DOHH2 (cell line): ENCODE data around the gene SMARCA4.

ENCODE experiments used
- H3F3A ChIP-seq: fragments of 200-600 bp; sonication (generic), shearing (Covaris generic); 2 replicates; pipeline ENCODE4 v1.6.0; 2016; ENCODE audit warnings: antibody characterized with exemption, mild to moderate bottlenecking; ENCODE audit not compliant: control insufficient read depth, insufficient read depth
- H3K27ac ChIP-seq: fragments of 200-600 bp; sonication (generic); 2 replicates; pipeline ENCODE4 v1.5.1; 2014; ENCODE audit warnings: low read depth, mild to moderate bottlenecking, low read length, moderate library complexity
- H3K27me3 ChIP-seq: fragments of 200-600 bp; sonication (generic); 2 replicates; pipeline ENCODE4 v1.6.1; 2014; ENCODE audit warnings: mild to moderate bottlenecking, low read length, mixed read lengths; ENCODE audit not compliant: control insufficient read depth
- H3K36me3 ChIP-seq: fragments of 200-600 bp; sonication (generic); 2 replicates; pipeline ENCODE4 v1.6.1; 2014; ENCODE audit warnings: mild to moderate bottlenecking, low read length, moderate library complexity, mixed read lengths; ENCODE audit not compliant: control insufficient read depth
- H3K4me1 ChIP-seq: fragments of 200-600 bp; sonication (generic); 2 replicates; pipeline ENCODE4 v1.6.1; 2014; ENCODE audit warnings: mild to moderate bottlenecking, low read length, mixed read lengths; ENCODE audit not compliant: control insufficient read depth
- H3K4me2 ChIP-seq: fragments of 200-600 bp; sonication (generic); 2 replicates; pipeline ENCODE4 v1.6.0; 2014; ENCODE audit warnings: mild to moderate bottlenecking, low read length, moderate library complexity
- H3K4me3 ChIP-seq: fragments of 200-600 bp; sonication (generic); 2 replicates; pipeline ENCODE4 v1.5.1; 2014; ENCODE audit warnings: mild to moderate bottlenecking, low read length, mixed read lengths
- H3K79me2 ChIP-seq: fragments of 200-600 bp; sonication (generic); 2 replicates; pipeline ENCODE4 v1.6.1; 2014; ENCODE audit warnings: mild to moderate bottlenecking, low read length, mixed read lengths; ENCODE audit not compliant: control insufficient read depth
- H3K9me2 ChIP-seq: fragments of 200-600 bp; sonication (generic); replicated peaks from 2 replicates; pipeline ENCODE4 v1.6.1; 2014; ENCODE audit warnings: mild to moderate bottlenecking, low read length, mixed read lengths; ENCODE audit not compliant: control insufficient read depth
- H3K9me3 ChIP-seq: fragments of 200-600 bp; sonication (generic); 2 replicates; pipeline ENCODE4 v1.6.1; 2014; ENCODE audit warnings: antibody characterized with exemption, low read length, mixed read lengths; ENCODE audit not compliant: control insufficient read depth, insufficient read depth
- H4K20me1 ChIP-seq: fragments of 200-600 bp; sonication (generic); 2 replicates; pipeline ENCODE4 v1.6.0; 2014; ENCODE audit warnings: low read depth, mild to moderate bottlenecking, antibody characterized with exemption, low read length, moderate library complexity; ENCODE audit not compliant: control insufficient read depth, insufficient read depth
- EZH2phosphoT487 ChIP-seq: fragments of 200-600 bp; sonication (generic); IDR thresholded peaks from 2 replicates; pipeline ENCODE4 v1.6.1; 2017; ENCODE audit warnings: borderline replicate concordance, mild to moderate bottlenecking, antibody characterized with exemption, low read length, moderate library complexity, mixed read lengths
- TF ChIP-seq, protein P1 (sequence below): fragments of 200-600 bp; sonication (generic); IDR thresholded peaks from one replicate; pipeline ENCODE4 v1.5.1; 2014; ENCODE audit warnings: antibody characterized with exemption, mild to moderate bottlenecking, low read depth, low read length; ENCODE audit not compliant: poor library complexity, severe bottlenecking

SMARCA4 gene

DNA sequence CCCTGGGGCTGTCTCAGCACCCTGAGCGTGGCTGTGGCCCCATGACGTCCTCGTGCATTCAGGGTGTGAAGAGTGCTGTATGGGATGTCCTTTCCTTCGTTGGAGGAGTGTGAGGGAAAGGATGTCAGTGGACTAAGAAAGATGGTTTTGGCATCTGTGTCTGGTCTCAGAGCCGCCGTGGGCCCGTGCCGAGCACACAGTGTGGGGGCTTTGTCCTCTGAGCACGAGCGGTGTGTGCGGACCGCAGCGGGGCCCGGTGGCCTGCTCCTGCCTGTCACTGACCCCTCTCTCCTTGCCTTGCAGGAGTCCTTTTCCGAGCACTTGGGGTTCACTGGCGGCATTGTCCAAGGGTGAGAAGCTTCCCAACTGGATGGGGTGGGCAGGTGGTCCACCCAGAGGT is 65.2 kb downstream of the SMARCA4 start:
- H3K4me2 ChIP-seq, result no peak overlapping the region
- no peaks in the 10 kb centered on the region for H4K20me1 ChIP-seq
- no peak for TF ChIP-seq EZH2phosphoT487
- TF ChIP-seq, protein P1, sequence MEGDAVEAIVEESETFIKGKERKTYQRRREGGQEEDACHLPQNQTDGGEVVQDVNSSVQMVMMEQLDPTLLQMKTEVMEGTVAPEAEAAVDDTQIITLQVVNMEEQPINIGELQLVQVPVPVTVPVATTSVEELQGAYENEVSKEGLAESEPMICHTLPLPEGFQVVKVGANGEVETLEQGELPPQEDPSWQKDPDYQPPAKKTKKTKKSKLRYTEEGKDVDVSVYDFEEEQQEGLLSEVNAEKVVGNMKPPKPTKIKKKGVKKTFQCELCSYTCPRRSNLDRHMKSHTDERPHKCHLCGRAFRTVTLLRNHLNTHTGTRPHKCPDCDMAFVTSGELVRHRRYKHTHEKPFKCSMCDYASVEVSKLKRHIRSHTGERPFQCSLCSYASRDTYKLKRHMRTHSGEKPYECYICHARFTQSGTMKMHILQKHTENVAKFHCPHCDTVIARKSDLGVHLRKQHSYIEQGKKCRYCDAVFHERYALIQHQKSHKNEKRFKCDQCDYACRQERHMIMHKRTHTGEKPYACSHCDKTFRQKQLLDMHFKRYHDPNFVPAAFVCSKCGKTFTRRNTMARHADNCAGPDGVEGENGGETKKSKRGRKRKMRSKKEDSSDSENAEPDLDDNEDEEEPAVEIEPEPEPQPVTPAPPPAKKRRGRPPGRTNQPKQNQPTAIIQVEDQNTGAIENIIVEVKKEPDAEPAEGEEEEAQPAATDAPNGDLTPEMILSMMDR, result no peak
- H3F3A ChIP-seq, result no peaks in the 10 kb centered on the region
- no peaks in the 10 kb centered on the region for H3K9me2 ChIP-seq
- peaks cover 18% of the 10 kb centered on the region for H3K4me1 ChIP-seq
- H3K27ac ChIP-seq, result no peak overlapping the region
- H3K27me3 ChIP-seq, result no peaks in the 10 kb centered on the region
- no peaks in the 10 kb centered on the region for H3K9me3 ChIP-seq
- H3K4me3 ChIP-seq, result no peak overlapping the region
- H3K36me3 ChIP-seq, result peaks cover 93% of the 10 kb centered on the region
- H3K79me2 ChIP-seq, result no peaks in the 10 kb centered on the region

DNA sequence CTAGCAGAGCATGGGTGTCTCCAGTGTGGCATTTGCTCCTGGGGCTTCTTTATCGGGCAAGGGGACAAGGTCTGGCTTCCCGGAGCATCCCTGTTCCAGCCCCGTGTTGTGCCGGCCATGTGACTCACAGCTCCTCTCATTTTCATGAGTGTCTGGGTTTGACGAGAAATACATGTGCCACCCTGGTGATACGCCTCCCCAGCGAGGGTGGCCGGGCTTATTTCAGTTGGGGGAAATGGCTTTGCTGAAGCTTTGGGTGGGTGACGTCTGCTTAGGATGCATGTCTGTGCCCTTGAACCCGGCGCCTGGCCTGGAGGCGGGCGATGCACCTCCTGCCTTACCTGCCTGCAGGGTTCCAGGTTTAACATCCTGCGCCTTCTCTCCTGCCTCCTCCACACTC is 66.6 kb downstream of the SMARCA4 start:
- H3K36me3 ChIP-seq, result peaks cover 93% of the 10 kb centered on the region
- no peak for TF ChIP-seq EZH2phosphoT487
- TF ChIP-seq, protein P1, result no peak
- no peak overlapping the region for H3K4me2 ChIP-seq

DNA sequence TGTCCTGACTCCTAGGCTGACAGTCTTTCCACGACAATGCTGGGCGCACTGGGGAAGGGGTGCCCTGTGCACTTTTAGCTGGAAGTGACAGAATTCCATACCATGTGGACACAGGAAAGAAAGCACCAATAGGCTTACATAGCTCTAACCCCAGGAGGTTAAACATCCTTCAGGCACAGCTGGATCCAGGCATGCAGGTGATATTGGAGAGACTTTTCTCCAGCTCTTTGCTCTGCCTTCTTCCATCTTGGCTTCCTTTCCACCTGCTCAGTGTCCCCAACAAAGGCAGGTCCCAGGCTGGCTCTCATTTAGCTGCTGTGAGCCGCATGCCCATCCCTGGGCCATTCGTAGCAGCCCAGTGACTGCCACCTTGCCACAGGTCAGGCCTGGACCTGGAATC is 67.3 kb downstream of the SMARCA4 start:
- no peak overlapping the region for H3K27ac ChIP-seq
- H3K4me1 ChIP-seq, result peaks cover 39% of the 10 kb centered on the region
- H3K27me3 ChIP-seq, result no peaks in the 10 kb centered on the region
- H3F3A ChIP-seq, result no peaks in the 10 kb centered on the region; the same call in 1 of the 2 replicates
- H3K79me2 ChIP-seq, result peaks cover 5% of the 10 kb centered on the region
- no peak overlapping the region for H3K4me2 ChIP-seq
- TF ChIP-seq EZH2phosphoT487, result no peak
- H4K20me1 ChIP-seq, result no peaks in the 10 kb centered on the region
- H3K4me3 ChIP-seq, result no peak overlapping the region
- H3K36me3 ChIP-seq, result peaks cover 92% of the 10 kb centered on the region
- no peaks in the 10 kb centered on the region for H3K9me2 ChIP-seq
- no peaks in the 10 kb centered on the region for H3K9me3 ChIP-seq

More for the DNA sequence above, 66.6 kb downstream of the SMARCA4 start:
- Histone ChIP-seq H3K27ac (no peak overlapping the region), H4K20me1 (no peaks in the 10 kb centered on the region), H3K4me1 (peaks cover 31% of the 10 kb centered on the region), H3K9me3 (no peaks in the 10 kb centered on the region), H3K79me2 (no peaks in the 10 kb centered on the region), H3F3A (no peaks in the 10 kb centered on the region; the same call in 1 of the 2 replicates), H3K27me3 (no peaks in the 10 kb centered on the region), H3K9me2 (no peaks in the 10 kb centered on the region), H3K4me3 (no peak overlapping the region)

DNA sequence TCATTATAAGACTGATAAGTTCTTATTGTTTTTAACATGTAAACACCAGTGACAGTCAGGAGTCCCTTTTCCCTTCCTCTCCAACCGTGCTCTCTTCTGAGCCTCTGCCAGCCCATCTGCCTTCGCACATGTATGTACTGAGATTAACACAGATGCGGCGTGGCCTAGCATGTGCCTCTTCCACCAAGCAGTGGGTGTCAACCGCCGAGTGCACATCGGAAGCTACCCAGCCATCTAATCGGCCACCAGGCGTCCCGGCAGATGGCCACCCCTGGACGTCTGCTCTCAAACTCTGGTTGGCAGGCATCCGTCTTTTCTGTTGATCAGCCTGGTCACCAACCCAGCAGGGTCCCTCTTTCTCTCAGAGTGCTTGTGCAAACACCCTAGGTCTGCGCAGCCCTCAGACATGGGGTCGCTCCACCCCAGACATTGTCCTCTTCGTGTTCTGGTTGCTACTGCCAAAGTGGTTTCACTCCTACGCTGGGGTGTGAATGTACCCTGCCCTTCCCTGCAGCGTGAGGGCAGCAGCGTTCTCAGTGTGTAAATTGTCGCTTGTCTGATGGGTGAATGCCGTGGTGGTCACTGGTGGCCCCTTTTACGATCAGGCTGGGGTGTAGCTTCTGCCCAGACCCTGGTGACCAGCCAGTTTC is 70.7 kb downstream of the SMARCA4 start:
- TF ChIP-seq, protein P1, result no peak
- no peak for TF ChIP-seq EZH2phosphoT487
- peak overlapping the region; percentile 76 for H3K27ac ChIP-seq
- H3K36me3 ChIP-seq, result peaks cover 96% of the 10 kb centered on the region

More for the DNA sequence above, 70.7 kb downstream of the SMARCA4 start:
- no peaks in the 10 kb centered on the region for H3K9me2 ChIP-seq
- H4K20me1 ChIP-seq, result no peaks in the 10 kb centered on the region
- peaks cover 12% of the 10 kb centered on the region for H3K79me2 ChIP-seq
- H3K4me3 ChIP-seq, result peak overlapping the region; percentile 29
- H3K4me1 ChIP-seq, result peaks cover 73% of the 10 kb centered on the region
- no peaks in the 10 kb centered on the region for H3K27me3 ChIP-seq
- peak overlapping the region; percentile 57 for H3K4me2 ChIP-seq
- peaks cover 15% of the 10 kb centered on the region for H3F3A ChIP-seq
- H3K9me3 ChIP-seq, result no peaks in the 10 kb centered on the region
